DOHH2 (cell line): ENCODE results near the gene SF1.

Source experiments
- H3F3A ChIP-seq: fragments of 200-600 bp; sonication (generic), shearing (Covaris generic); 2 replicates; pipeline ENCODE4 v1.6.0; 2016; ENCODE audit warnings: antibody characterized with exemption, mild to moderate bottlenecking; ENCODE audit not compliant: control insufficient read depth, insufficient read depth
- H3K27ac ChIP-seq: fragments of 200-600 bp; sonication (generic); 2 replicates; pipeline ENCODE4 v1.5.1; 2014; ENCODE audit warnings: low read depth, mild to moderate bottlenecking, low read length, moderate library complexity
- H3K27me3 ChIP-seq: fragments of 200-600 bp; sonication (generic); 2 replicates; pipeline ENCODE4 v1.6.1; 2014; ENCODE audit warnings: mild to moderate bottlenecking, low read length, mixed read lengths; ENCODE audit not compliant: control insufficient read depth
- H3K36me3 ChIP-seq: fragments of 200-600 bp; sonication (generic); 2 replicates; pipeline ENCODE4 v1.6.1; 2014; ENCODE audit warnings: mild to moderate bottlenecking, low read length, moderate library complexity, mixed read lengths; ENCODE audit not compliant: control insufficient read depth
- H3K4me1 ChIP-seq: fragments of 200-600 bp; sonication (generic); 2 replicates; pipeline ENCODE4 v1.6.1; 2014; ENCODE audit warnings: mild to moderate bottlenecking, low read length, mixed read lengths; ENCODE audit not compliant: control insufficient read depth
- H3K4me2 ChIP-seq: fragments of 200-600 bp; sonication (generic); 2 replicates; pipeline ENCODE4 v1.6.0; 2014; ENCODE audit warnings: mild to moderate bottlenecking, low read length, moderate library complexity
- H3K4me3 ChIP-seq: fragments of 200-600 bp; sonication (generic); 2 replicates; pipeline ENCODE4 v1.5.1; 2014; ENCODE audit warnings: mild to moderate bottlenecking, low read length, mixed read lengths
- H3K79me2 ChIP-seq: fragments of 200-600 bp; sonication (generic); 2 replicates; pipeline ENCODE4 v1.6.1; 2014; ENCODE audit warnings: mild to moderate bottlenecking, low read length, mixed read lengths; ENCODE audit not compliant: control insufficient read depth
- H3K9me2 ChIP-seq: fragments of 200-600 bp; sonication (generic); replicated peaks from 2 replicates; pipeline ENCODE4 v1.6.1; 2014; ENCODE audit warnings: mild to moderate bottlenecking, low read length, mixed read lengths; ENCODE audit not compliant: control insufficient read depth
- H3K9me3 ChIP-seq: fragments of 200-600 bp; sonication (generic); 2 replicates; pipeline ENCODE4 v1.6.1; 2014; ENCODE audit warnings: antibody characterized with exemption, low read length, mixed read lengths; ENCODE audit not compliant: control insufficient read depth, insufficient read depth
- H4K20me1 ChIP-seq: fragments of 200-600 bp; sonication (generic); 2 replicates; pipeline ENCODE4 v1.6.0; 2014; ENCODE audit warnings: low read depth, mild to moderate bottlenecking, antibody characterized with exemption, low read length, moderate library complexity; ENCODE audit not compliant: control insufficient read depth, insufficient read depth
- EZH2phosphoT487 ChIP-seq: fragments of 200-600 bp; sonication (generic); IDR thresholded peaks from 2 replicates; pipeline ENCODE4 v1.6.1; 2017; ENCODE audit warnings: borderline replicate concordance, mild to moderate bottlenecking, antibody characterized with exemption, low read length, moderate library complexity, mixed read lengths
- TF ChIP-seq, protein P1 (sequence below): fragments of 200-600 bp; sonication (generic); IDR thresholded peaks from one replicate; pipeline ENCODE4 v1.5.1; 2014; ENCODE audit warnings: antibody characterized with exemption, mild to moderate bottlenecking, low read depth, low read length; ENCODE audit not compliant: poor library complexity, severe bottlenecking

SF1 gene

DNA sequence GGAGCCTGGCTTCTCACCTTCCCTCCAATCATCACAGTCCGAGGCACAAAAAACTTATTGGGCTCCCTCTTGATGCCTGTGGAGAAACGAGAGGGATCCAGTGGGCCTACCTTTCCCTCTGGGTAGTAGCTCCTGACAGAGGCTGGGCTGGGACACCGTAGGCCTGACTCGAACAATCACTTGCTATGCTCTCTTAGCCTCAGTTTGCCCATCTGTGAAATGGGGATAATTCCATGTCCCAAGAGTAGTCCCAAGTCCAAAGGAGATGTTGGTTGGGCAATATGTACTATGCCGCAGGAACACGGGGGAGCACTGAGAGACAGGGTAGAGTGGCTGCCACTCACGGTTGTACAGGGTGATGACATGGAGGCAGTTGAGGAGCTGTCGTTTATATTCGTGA is 26.8 kb downstream of the SF1 start:
- H3K79me2 ChIP-seq: no peaks in the 10 kb centered on the region
- H3K4me2 ChIP-seq: no peak overlapping the region
- H3K9me2 ChIP-seq: no peaks in the 10 kb centered on the region
- no peak for TF ChIP-seq EZH2phosphoT487
- TF ChIP-seq, protein P1, sequence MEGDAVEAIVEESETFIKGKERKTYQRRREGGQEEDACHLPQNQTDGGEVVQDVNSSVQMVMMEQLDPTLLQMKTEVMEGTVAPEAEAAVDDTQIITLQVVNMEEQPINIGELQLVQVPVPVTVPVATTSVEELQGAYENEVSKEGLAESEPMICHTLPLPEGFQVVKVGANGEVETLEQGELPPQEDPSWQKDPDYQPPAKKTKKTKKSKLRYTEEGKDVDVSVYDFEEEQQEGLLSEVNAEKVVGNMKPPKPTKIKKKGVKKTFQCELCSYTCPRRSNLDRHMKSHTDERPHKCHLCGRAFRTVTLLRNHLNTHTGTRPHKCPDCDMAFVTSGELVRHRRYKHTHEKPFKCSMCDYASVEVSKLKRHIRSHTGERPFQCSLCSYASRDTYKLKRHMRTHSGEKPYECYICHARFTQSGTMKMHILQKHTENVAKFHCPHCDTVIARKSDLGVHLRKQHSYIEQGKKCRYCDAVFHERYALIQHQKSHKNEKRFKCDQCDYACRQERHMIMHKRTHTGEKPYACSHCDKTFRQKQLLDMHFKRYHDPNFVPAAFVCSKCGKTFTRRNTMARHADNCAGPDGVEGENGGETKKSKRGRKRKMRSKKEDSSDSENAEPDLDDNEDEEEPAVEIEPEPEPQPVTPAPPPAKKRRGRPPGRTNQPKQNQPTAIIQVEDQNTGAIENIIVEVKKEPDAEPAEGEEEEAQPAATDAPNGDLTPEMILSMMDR: no peak
- H3K27me3 ChIP-seq: no peaks in the 10 kb centered on the region
- H3F3A ChIP-seq: peaks cover 6% of the 10 kb centered on the region
- peaks cover 15% of the 10 kb centered on the region for H3K4me1 ChIP-seq
- H4K20me1 ChIP-seq: no peaks in the 10 kb centered on the region
- H3K9me3 ChIP-seq: no peaks in the 10 kb centered on the region
- H3K4me3 ChIP-seq: no peak overlapping the region
- no peaks in the 10 kb centered on the region for H3K36me3 ChIP-seq
- no peak overlapping the region for H3K27ac ChIP-seq

DNA sequence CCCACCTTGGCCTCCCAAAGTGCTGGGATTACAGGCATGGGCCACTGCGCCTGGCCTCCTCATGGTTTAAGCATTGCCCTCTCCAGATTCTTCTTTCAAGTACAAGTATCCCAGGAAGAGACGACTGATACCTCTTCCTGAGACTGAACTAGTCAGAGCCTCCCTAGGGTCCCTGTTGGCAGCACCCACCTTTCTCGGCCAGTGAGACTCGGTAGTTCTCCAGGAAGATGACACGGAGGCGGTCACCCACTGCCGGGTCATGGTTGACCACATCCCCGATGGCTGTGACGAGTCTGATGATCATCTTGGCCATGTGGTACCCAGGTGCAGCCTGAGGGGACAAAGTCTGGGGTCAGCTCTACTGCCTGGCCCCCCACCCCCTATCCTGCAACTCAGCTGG is 27.2 kb downstream of the SF1 start:
- Histone ChIP-seq H3K4me3 (no peak overlapping the region), H3K79me2 (no peaks in the 10 kb centered on the region), H3K27me3 (no peaks in the 10 kb centered on the region), H3K36me3 (no peaks in the 10 kb centered on the region), H3K9me3 (no peaks in the 10 kb centered on the region), H3K4me1 (peaks cover 19% of the 10 kb centered on the region), H3K4me2 (no peak overlapping the region), H3K27ac (no peak overlapping the region), H3K9me2 (no peaks in the 10 kb centered on the region), H4K20me1 (no peaks in the 10 kb centered on the region), H3F3A (peaks cover 6% of the 10 kb centered on the region)
- no peak for TF ChIP-seq EZH2phosphoT487
- TF ChIP-seq, protein P1: no peak

DNA sequence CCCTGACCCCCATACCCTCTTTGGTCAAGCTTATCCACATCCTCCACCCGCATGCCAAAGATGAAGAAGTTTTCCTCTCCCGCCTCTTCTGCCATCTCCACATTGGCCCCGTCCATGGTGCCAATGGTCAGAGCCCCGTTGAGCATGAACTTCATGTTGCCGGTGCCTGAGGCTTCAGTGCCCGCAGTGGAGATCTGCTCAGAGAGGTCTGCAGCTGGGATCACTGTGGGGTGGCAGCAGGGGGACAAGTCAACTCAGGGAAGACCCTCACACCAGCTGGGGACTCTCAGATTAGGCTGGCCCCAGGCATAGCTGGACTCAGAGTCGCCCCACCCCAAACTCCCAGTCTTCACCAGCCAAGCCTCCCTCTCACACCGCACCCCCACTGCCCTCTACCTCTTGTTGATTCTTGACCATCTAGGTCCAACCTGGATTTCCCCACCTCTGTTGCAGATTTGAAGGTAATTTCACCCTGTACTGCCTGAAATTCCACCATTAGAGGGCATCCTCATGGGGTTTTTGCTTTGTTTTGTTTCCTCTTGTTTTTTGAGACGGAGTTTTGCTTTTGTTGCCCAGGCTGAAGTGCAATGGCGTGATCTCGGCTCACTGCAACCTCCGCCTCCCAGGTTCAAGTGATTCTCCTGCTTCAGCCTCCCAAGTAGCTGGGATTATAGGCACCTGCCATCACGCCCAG is 27.8 kb downstream of the SF1 start:
- Histone ChIP-seq H3K79me2 (no peaks in the 10 kb centered on the region), H3K27ac (no peak overlapping the region), H3K4me2 (no peak overlapping the region), H3K9me3 (no peaks in the 10 kb centered on the region), H3K4me1 (peaks cover 26% of the 10 kb centered on the region), H3K4me3 (no peak overlapping the region), H4K20me1 (no peaks in the 10 kb centered on the region), H3K27me3 (no peaks in the 10 kb centered on the region), H3K9me2 (no peaks in the 10 kb centered on the region), H3F3A (peaks cover 6% of the 10 kb centered on the region), H3K36me3 (no peaks in the 10 kb centered on the region)
- no peak for TF ChIP-seq EZH2phosphoT487
- TF ChIP-seq, protein P1: no peak
